DMS153 (cell line): ENCODE measurements around the gene AUTS2.

Source experiments
- DNase-seq: peaks from one replicate; lab custom pipeline; 2025; lab: John Stamatoyannopoulos, UW

Gene AUTS2

DNA sequence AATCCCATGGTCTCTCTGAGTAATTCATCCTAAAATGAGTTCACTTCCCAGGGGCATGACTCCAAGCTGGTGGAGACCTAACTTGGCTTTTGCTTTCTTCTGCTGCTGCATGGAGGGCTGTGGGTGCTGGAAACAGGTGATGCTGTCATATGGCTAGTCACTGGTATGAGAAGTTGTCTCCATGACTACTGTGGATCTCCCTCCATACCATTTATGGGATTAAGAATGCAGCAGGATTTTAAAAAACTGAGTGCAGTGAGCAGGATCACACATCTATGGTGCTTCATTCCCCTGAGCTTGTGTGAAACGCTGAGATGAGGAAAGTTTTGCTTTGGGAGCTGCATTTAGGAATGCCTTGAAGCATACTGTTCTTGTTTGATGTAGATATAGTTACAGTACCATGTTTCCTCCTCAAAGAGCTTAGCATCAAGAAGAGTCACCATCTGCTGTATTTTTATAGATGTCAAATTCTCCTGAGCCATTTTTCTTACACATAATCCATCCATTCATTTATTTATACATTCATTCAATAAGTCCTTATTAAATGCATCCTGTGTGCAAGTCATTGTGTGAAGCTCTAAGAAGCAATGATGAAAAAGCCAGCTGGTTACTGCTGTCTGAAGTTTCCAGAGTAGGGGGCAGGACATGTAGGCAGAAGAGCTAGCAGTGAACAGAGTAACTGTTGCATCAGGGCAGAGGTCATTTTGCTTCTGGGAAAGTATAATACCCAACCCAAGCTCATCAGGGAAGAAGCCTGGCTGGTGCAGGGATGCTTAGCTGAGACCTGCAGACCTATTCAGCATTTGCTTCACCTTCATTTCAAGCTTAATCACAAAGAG is 534.8 kb downstream of the AUTS2 start:
- DNase-seq = no peak

DNA sequence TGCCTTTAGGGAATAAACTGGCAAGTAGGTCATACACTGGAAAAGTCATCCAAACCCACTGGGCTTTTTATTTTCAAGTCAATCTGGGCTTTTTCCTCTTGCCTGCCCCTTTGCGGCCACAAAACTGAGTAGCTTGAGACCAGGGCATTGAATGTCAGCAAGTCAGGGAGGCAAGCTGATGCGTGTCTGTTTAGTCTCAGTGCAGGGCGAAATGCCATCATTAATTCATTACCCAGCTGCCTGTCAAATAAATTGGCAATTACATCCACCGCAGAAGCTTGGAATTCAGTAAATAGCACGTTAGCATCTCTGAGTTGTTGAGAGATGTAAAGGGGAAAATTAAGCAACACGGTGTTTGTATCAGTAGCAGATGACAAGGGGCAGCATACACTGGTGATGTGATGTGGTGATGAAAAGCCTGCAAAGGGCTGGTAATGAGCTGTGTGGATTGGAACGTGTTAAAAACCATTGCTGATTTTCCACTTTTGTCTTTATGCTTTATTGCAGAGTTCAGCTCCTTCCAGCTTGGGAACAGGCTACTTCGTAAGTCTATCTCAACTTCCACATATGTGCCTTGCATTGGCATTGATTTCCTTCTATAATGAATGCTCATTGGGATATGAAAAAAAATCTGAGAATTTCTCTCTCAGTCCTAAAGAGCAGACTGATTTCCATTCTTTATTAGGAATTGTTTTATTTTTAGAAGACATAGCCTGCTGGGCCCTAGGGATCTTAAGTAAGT is 535.9 kb downstream of the AUTS2 start:
- DNase-seq = no peak

DNA sequence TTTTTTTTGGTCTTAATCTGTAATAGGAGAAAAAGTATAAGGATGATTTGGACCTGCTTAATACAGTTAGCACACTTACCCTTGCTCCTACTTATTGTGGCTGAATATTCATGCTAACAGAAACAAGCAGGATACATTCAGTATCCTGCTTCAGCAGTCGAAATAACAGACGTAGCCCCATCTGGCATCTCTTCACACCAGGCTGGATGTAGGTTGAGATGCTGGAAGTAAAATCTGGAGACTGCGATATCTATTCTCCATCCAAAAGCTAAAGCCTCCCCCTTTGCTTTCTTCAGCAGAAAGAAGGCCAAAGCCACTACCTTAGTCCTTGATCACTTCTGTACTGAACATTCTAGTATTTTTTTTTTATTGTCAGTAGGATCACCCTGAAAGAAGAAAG is 537.4 kb downstream of the AUTS2 start:
- DNase-seq = no peak

DNA sequence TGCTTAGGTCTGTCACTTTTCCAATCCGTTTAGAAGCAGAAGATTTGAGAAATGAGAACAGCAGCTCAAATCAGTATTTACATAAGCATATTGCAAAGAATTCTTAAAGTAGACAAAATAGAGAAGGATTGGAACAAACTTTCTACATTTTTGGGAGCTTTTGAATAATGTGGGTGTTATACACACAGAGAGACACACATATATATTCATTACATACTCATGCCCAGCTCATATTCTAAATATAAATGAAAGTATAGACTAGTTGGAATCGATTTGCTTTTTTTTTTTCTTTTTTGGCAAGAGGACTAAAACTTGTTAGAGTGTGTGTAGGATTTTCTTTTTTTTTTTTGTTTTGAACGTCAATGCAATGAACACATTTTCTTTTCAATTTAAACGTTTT is 538.9 kb downstream of the AUTS2 start:
- DNase-seq = no peak

DNA sequence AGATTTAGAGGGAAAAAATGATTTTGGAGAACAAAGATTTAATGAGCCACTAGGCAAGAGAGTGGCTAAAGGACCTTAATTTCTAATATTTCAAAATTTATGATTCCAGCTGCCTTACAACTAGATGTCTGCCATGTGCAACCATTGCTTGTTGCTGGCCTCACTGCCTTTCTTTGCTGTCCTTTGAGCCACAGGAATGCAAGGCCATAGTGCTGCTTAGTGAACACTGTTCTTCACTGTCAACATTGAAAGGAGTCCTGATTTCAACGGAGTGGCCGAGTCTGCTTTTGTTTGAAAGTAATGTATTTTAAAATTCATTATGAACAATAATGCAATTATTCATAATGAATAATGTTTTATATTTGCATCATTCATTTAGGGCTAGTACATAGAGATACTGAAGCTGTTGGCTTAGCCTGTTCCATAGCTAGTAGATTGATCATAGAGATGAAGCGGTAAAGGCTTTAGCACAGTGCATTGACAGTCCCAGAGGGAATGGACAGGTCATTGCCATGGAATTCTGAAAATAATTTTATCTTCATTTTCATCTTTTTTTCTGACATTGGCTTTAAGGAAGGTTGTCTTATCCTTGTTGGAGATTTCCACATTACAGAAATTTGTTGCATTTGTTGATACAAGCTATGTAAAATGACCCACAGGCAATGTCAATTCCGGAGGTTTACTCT is 544.1 kb downstream of the AUTS2 start:
- DNase-seq = no peak

DNA sequence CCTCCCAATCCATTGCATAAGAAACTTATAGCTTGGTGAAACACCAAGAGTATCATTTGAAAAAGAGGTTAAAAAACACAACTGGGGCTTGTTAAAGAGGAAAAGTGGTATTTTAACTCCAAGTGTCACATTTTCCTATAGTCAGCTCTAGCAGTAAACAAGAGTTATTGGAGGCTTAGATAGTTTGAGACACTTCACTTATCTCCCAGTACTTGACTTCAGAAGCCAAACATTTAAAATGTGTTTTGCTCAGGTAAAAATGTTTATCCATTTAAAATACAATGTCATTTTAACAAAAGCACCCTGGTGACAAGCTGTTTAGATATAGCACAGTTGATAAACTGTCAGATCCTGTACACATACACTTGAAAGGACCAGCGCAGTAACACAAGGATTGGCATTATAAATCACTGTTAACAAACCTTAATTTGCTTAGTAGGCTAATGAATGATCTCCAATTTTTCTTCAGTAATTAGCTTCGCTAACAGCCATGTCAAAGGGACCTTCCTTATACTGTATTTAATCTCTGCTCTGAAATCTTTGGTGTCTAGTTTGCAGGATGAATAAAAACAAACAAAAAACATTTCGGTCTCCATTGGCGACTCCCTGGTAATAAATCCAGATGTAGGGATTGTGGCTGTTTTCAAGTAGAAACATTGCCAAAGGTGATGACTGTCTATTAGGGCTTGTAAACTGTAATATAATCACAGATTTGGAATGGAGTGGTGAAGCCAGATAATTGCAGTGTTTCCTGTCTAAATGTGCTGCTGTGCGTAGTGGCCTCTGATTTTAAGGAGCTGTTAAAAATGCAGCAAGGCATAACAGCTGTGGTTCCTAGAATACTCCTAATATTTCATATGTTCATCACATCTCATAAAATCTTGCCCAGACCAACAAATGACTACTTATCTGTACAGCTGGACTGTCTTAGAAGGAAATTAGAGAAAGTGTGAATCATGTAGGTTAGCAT is 545.1 kb downstream of the AUTS2 start:
- peak; percentile 78 for DNase-seq

DNA sequence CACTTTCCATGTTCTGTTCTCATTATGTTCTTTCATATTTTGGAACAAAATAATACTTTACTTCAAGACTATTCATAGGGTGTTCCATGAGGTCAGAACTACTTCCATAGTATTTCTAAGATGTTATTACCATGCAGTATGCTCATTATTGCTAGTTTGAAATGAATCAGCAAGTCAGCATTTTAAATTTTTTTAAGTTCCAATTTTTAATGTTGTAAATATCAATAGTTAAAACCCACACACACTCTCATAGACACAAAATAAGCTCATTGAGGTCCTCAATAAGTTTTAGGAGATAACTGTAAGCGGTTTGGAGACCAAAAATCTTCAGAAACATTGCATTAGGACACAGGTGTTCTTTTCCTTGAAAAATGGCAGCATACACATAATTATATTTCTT is 550.7 kb downstream of the AUTS2 start:
- no peak for DNase-seq

DNA sequence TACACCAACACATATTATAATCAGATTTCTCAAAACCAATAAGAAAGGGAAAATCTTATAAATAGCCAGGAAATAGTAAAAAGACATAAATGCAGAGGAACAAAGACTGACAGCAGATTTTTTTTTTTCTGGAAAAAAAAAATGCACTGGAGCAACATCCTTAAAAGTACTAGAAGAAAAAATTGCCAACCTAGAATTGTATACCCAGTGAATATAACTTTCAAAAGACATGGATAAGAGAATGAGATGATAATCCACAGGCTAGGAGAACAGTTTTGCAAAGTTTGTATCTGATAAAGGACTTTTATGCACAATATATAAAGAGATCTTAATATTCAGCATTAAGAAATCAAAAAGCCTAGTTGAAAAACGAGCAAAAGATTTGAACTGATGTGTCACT is 554.0 kb downstream of the AUTS2 start:
- no peak for DNase-seq

DNA sequence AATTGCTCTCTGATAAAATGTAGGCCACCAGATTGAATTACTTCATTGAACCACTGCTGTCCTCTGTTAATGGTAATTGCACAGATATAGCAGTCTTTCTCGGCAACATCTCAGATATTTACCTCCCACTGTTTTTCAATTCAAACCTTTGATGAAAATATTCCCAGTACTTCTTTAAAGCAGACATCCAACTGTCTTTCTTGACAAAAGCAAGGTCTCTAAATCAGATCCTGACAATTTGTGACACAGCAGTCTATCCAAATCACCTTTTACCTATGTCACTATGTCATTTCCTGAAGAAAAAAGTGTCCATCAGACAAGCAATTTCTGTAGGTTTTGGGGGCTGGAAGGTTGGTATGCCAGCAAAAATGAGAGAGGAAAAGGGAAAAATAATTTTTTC is 555.7 kb downstream of the AUTS2 start:
- DNase-seq = no peak

DNA sequence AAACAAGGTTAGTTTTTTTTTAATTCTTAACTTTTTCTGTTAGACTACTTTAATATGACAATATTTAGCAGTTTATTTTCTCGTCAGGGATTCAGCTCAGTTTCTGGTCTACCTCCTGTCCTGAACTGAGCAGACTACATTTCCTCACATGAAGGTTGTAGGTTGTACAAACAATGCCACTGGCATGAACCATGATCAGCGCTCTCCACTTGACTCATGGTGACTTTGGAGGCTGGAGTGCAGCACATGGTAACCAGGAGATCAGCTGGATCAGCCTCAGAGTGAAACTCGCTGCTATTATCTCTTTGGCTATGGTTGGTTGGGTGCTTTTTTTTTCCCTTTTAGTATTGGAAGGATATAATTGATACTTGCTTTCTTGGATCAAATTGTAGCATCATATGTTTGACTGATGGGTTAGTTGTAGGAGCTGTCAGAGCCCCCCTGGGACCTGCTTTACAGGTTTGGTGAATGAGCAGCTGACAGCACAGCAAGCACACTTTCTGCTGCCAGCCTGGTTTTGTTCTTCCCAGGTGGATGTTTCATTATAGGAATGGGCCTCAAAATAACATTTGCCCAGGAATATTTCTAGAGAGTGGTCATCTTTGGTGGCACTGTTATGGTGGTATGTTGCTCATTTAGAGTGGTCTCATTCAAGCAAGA is 556.4 kb downstream of the AUTS2 start:
- DNase-seq = peak; percentile 75

DNA sequence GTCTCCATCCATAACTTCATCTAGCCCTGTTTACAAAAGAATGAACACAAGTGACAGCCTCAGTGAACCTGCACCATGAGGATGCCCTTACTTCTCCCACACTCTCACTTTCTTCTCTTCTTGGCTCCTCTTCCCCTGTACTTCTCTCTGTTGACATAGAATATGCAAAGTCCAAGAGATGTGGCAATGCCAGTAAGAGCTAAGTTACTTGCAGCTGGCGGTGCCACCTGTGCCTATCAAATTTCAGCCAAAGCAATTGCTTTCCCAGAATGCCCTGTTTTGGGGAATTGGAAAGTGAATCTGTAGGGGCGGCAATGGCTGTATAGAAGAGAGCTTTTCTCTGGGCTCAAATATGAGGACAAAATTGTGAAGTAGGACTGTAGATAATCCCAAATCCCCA is 557.8 kb downstream of the AUTS2 start:
- DNase-seq = no peak

DNA sequence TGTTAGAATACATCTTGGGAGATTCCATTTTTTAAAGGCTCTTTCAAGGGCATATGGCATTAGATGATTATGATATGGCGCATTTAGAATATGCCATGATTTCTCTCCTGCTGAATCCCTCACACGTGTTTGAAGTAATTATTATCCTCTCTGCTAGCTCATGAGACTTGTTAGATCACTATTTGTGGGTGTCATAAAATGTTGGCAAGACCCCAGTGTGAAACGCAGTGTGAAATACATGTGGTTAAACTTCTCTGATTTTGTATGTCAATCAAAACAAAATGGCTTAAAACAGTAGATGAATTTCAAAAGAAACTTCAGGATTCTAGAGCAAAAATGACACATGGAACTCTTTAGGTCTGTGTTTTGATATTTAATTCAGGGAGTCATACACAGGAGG is 560.8 kb downstream of the AUTS2 start:
- no peak for DNase-seq

DNA sequence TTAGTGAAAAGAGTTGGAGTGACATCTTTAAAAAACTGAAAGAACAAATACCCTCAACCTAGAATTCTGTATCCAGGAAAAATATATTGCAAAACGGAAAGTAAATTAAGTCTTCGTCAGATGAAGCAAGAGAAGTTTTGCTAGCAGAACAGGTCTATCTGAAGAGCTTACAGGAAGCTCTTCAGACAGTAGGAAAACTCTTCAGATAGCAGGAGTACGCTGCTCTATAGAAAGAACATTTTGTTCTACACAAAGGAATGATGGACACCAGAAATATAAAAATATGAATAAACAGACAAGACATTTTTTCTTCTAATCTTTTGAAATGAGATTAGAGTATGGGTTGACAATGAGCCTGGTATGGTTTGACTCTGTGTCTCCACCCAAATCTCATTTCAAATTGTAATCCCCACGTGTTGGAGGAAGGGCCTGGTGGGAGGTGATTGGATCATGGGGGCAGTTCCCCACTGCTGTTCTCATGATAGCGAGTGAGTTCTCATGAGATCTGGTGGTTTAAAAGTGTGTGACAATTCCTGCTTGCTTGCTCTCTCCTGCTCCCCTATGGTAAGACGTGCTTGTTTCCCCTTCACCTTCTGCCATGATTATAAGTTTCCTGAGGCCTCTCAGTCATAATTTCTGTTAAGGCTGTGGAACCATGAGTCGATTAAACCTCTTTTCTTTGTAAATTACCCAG is 567.3 kb downstream of the AUTS2 start:
- DNase-seq = no peak

DNA sequence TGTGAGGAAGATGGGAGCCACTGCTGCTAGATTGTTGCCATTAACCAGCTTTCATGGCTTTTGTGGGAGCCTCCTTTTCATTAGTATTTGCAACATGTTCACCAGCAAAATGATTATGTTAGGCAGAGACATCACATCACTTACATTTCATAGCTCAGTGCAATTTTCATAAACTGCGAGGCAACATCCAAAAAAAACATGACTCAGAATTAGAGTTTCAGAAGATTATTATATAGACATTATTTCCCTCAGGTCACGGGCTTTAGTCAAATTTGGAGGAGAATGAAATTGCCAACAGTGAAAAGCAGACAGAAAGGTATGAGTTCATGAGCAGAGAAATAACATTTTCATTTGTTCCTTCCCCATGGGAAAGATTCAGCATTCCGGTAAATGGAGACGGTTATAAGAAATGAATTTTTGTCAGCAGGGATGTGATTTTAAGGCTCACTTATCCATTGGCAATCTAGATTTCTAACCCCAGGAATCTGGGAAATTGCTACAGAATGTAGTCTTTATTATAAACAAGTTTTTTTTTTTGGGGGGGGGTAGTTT is 573.2 kb downstream of the AUTS2 start:
- no peak for DNase-seq

DNA sequence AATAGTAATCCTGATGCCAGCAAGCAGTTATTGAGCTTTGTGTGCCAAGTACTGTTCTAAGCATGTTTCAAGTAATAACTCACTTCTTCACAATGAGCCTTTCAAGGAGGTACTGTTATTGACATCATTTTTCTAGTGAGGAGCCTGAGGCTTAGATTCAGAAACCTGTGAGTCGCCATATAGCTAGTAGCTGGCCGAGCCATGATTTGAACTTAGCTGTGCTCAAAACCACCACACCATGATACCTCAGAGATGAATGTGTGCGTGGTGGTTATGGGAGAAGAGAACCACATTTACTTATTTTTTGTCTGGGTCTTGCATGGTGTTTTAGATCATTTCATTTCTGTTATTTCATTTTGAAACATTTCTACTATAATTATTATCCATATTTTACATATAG is 578.9 kb downstream of the AUTS2 start:
- DNase-seq = no peak

DNA sequence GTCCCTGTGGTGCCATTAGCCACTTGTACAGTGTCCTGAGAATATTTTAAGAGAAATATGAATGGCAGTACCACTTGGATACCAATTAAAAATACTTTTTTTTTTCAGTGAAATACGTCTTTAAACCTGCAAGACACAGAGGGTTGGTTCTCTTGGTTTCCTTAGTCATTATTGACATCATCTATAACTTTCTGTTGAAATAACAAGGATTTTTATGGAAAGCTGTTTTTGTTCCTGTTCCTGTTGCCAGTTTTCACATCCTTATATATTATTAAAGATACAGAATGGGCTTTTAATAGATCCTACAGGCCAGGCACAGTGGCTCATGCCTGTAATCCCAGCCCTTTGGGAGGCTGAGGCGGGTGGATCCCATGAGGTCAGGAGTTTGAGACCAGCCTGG is 579.9 kb downstream of the AUTS2 start:
- no peak for DNase-seq

DNA sequence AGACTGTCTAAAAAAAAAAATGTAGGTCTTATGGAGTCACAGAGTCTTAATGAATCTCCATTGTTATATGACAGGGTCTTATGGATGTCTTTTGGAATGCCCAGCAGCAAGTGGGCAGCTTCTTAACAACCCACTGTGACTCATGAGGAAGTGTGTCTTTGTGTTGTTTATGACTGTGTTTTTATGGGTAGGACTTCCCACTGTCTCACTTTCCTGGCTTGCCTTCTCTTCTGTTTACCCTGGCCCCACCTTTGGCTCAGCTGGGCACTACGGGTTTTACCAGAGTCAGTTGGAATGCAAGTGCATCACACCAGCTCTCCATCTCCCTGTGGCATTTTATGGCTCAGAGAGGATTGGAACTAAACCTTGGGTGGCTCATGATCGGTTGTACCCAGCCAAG is 580.5 kb downstream of the AUTS2 start:
- DNase-seq = peak; percentile 58

DNA sequence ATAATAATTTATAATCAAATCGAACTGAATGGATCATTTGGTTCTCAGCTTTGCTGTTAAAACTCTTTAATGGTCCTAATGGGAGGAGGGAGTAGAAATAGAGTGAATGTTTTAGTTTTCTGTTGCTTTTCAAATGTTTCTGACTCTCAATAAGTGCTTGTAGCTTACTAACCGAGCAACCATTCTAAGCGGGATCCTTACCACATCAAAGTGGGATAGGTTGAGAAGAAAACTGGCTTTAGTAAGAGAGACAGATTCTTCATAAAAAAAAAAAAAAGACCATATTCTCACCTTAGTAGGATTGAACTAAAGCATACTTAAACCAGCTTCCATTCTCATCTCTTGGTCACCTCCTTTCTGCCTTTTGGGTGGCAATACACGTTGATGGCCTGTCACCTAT is 584.2 kb downstream of the AUTS2 start:
- no peak for DNase-seq

DNA sequence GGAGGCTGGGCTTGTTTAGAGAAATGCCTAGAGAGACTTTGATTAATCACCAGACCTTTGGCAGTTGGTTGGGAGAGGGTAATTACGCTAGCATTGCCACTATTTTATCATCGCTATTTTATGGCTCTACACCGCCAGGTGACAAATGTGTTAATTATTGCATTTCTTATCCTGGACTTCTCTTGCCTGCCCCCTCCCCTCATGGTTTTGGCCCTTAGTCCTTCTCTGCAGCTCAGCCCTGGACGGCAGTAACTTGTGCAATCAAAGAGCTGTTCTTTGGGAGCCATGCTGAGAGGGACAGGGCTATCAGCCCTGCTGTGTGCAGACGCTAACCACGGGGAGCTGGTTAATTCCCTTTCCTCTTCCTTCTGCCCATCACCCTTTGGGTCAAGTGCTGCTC is 585.0 kb downstream of the AUTS2 start:
- DNase-seq = no peak

DNA sequence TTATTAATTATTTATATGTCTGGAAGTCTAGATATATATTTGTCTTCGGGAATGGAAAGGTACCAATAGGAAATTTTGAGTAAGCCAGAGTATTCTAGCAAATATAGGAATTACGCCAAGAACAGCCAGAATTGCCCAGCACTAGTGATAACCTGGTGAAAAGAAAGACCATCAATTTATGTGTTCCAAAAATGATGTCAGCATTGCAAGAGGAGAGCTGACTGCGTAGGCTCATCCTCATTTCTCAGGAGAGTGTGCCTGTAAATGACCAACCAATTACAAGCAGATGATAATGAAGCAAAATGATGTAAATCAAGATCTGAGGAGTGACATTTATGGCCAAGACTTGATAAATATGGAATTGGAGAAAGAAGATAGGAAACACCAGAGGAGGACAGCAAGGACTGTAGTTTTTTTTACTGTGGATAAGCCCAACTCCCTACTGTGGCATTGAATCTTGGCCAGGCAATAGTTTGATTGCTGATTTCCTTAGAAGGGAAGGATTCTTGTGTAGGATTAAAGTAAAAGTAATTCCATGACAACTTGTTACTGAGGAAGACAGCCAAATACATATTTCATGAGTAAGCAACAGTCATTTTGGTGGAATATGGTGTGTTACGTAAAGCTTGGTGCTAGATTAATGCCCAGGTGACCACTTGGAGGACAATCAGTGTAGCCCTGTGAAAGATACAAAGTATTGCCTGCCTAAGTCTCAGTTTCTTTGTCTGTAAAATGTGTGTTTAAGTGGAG is 590.8 kb downstream of the AUTS2 start:
- DNase-seq = no peak
